HG03521 (cell line): Measurements from ENCODE around the gene SAMD5.

Source experiments
- ATAC-seq: cut with Tn5 transposase; IDR thresholded peaks from one replicate; pipeline ENCODE4 v1.9.1; 2021; ENCODE audit warnings: mild to moderate bottlenecking, moderate library complexity; ENCODE audit not compliant: unreplicated experiment

The SAMD5 gene

DNA sequence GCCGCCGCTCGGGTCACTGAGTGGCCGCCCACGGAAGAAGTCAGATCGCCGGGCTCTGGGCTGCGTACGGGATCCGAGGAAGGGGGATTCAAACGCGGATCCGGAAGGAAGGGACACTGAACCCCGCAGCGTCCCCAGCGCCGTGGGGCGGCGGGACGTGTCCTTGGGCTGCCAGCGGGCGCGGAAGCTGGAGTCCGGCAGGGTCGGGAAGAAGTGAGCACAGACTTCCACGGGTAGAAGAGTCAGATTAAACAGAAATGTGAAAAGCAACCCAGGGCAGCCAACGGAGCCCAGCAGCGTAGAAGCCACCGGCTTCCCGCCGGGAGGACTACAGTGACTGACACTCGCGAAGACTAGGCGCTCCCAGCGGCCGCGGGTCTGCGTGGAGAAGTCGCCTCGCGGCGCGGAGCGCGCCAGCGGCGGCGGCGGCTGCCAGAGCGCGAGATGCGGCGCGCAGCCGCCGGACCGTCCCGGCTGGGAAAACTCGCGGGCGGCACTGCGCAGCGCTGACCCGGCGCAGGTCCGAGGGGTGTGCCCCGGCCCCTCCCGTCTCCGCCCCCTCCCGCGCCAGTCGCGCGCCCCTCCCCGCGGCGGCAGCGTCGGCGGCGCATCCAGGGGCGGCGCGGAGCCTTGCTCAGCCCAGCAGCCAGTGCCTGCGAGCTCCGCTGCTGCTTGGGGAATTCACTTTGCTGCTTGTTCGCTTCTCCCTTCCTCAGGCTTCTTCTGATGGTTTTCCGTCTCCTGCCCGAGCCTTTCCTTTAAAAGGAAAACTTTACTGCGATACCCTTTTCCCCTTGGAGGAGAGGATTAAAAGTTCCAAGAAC is at the start of gene SAMD5:
Gene SAMD5 (plus strand): TSS at position 649 of the 824 bp plus-strand sequence. CDS start 239 bp downstream, outside the sequence.
- ATAC-seq, result peak; percentile 46

- no peak for ATAC-seq
Measured at GRCh38 chr6:147459780-147460179, 48.7 kb upstream of the SAMD5 start.

GRCh38 chr6:147463651-147464050 is 44.8 kb upstream of the SAMD5 start:
- ATAC-seq, result no peak

DNA sequence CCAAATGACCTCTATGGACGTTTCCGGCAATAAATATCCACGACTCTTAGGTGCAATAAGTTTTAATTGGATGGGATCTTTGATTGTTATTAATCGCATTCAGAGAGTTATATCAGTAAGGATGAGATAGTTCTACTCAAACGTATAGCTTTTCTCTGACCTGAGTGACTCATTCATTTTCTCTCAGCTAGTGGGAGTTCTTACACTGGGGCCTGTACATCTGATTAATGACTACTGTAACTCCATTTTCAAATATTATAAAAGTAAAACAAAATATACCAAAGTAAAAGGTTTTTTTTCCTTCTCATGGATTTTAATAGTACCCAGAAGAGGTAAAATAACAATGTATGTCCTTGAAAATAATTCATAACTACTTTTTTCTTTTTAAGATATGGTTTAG is 41.1 kb upstream of the SAMD5 start:
- ATAC-seq, result no peak

GRCh38 chr6:147467886-147468285 is 40.6 kb upstream of the SAMD5 start:
- no peak for ATAC-seq

DNA sequence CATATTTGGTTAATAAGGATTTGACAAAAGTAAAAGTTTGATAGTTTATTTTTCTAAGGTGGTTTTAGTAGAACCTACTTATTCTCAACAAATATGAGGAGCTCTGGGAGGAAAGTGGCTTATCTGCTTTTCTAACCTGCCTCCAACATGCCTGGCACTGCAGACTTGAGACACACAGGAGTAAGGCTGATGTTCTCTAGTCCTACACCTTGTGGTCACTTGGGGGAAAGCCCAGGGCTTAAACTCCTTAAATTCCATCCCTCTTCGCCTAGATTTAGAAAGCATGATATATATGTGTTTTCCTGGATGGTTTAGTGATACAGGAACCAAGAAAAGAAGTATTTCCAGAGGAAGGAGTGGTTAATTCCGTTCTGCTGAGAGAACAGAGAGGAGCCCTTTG is 39.9 kb upstream of the SAMD5 start:
- no peak for ATAC-seq

GRCh38 chr6:147479857-147480256 is 28.6 kb upstream of the SAMD5 start:
- ATAC-seq, result no peak

DNA sequence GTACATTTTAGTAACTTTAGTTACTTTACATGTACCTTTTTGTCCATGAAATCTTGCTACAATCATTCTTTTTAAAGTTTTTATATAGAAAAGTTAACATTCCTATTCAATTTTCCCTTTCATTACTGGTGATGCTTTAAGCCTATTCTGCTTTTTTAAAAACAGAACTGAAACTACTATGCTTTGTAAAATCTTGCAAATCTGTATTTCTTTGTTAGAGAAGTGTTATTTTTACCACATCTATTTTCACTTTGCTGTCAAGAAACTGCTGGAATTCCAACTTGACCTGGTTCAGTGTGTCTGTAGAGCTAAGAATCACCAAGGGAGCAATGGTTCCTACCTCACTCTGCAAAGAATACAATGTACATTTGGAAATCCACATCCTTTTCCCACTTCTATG is 21.8 kb upstream of the SAMD5 start:
- no peak for ATAC-seq

DNA sequence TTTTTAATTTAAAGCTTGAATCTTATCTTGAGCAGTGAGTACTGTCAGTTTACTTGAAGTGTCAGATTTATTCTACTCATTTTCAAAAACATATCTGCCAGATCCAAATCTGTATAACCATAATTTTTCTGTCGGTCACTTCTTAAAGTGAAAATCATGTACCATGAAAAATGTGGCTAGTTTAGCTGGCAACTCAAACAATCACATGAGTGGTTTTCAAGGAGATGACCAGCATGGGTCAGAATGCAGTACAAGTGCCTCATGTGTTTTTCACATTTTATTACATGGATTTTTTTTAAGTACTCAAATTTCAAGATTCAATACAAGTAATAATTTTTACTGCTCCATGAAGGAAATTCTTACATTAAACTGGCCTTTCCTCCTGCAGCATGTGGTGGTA is 11.0 kb upstream of the SAMD5 start:
- no peak for ATAC-seq

GRCh38 chr6:147503587-147503986 is 4.9 kb upstream of the SAMD5 start:
- no peak for ATAC-seq

DNA sequence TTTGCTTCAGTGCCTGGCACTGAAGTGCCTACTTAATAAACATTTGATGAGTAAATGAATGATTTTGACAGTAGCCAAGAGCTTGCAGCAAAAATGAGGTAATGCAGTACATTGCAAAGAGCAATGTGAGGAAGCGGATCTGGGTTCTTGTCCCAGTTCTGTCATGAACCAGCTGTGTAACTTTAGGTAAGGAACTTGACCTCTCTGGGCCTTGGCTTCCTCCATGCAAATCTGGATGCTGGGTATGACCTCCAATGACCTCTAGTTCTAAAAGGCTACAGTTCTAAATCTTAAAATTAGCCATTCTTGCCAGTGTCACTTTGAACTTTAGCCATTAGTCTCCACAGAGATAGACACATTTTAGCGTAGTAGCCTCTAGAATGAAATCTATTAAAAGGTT is 3.6 kb upstream of the SAMD5 start:
- no peak for ATAC-seq

DNA sequence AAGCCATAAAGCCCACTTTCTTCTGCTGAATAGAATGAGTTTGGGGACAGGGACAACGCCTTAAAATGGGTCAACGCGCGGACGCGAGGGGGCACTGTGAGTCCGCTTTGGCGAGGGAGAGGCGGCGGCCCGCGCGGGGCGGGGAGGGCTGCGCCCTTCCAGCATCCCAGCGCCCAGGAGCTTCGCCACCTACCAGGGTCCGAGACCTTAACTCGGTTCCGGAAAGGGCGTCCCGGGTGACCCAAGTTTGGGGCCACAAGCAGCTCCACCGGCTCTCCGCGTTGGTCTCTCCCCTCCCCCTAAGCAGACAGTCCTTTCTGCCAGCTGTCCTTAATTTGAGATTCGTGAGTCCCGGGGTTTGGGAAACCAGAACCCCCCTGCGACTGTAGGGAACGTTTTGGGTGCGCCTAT is 1.8 kb upstream of the SAMD5 start:
- peak; percentile 33 for ATAC-seq

DNA sequence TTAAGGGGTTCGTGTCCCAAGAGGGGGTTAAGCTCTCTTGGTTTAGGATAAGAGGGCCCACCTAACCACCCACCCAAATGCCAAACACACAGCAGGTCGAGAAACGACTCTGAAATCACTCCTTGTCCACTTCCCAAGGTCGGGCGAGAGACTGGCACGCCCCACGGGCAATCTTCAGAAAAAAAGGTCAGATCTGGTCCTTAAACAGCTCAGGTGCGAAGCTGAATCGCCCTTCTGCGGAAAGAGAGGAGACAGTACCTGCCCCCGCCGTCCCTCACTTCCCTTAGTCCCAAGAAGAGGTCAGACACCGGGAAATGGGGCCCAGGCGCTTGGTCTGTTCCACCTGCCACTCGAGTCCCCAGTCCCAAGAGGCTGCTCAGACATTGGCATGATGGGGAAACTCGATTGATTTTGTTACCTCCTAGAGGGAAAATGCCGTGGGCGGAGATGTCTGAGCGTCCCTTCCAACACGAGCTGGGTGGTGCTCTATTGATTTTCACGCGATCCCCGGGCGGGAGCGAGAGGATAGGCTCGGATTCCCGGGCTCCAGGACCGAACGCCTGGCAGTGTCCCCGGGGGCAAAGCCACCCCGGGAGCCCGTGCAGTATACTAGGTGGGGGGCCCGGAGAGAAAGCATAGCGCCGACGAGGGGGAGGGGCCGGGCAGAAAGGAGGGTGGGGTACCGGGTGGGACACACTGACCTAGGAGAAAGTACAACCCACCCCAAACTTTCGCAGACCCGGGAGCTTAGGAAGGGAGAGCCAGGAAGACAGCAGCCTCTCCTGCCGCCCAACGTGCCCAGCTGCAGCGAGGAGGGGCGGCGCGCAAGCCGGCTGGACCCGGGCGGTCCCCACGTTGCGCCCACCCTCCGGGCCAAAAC is 1.1 kb upstream of the SAMD5 start:
- no peak for ATAC-seq

DNA sequence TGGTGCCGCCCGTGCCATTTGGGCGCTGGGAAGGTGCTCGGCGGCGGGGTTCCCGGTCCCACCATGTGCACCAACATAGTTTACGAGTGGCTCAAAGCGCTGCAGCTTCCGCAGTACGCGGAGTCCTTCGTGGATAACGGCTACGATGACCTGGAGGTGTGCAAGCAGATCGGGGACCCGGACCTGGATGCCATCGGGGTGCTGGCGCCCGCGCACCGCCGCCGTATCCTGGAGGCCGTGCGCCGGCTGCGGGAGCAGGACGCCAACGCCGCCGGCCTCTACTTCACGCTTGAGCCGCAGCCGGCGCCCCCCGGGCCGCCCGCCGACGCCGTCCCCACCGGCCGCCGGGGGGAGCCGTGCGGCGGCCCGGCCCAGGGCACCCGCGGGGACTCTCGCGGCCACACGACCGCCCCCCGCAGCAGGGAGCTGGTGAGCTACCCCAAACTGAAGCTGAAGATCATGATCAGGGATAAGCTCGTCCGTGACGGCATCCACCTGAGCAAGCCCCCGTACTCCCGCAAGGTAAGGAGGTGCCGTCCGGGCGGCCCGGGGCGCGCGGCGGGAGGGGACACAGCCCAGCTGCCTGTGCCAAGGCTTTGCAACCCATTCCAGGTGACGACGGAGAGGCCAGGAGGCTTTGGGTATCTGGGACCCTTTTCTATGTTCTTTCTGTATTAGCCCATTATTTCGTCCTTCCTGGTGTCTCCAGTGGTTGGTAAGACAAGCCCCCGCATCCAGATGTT is 547 bp downstream of the SAMD5 start:
- ATAC-seq, result no peak

- ATAC-seq, result peak; percentile 33
Measured at GRCh38 chr6:147509891-147510290, 1.4 kb downstream of the SAMD5 start.

DNA sequence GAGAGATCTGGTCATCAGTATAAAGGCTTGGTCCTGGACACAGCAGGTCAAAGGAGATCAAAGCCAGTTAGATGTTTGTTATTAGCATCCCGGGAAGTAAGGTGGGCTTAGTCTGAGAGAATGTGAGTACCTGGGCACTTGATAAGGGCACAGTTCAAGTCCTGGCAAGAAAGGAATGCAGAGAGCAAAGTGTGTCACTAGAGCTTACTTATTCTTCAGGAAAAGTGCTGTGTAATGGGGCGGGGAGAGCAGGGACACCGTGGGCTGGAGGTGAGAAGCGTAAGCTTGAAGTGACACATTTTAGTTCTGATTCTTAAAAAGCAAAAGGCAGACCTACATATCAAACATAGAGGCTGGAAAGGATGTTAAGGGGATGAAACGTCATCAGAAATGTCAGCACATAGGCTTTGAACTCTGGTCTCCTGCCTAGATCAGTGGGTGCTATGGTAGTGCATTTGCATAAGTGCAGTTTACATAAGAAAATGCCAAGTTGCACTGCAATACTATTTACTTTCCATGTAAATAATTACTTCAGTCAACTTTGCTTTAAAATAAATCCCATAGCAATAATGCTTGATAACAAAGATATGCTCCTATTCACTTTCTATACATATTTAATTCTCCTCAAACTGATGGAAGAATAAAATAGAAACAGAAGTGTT is 2.6 kb downstream of the SAMD5 start:
- no peak for ATAC-seq

DNA sequence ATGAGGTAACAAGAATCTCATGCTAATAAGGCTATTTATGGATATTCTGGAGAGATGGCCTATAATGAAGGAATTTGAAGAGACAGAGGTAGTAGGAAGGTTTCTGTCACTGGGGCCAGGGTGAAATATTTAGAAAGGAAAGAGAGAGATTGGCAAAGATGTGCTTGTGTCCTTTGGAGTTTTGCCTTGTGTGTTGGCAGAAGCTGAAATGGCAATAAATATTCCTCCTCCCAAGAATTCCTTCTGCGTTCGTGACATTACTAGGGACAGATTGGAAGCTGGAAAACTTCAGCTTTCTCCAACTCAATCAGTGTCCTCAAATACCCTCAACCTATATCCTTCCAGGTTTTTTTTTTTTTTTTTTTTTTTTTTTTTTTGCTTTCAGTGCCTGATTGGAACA is 6.3 kb downstream of the SAMD5 start:
- ATAC-seq, result no peak

- no peak for ATAC-seq
Measured at GRCh38 chr6:147515327-147515726, 6.8 kb downstream of the SAMD5 start.

DNA sequence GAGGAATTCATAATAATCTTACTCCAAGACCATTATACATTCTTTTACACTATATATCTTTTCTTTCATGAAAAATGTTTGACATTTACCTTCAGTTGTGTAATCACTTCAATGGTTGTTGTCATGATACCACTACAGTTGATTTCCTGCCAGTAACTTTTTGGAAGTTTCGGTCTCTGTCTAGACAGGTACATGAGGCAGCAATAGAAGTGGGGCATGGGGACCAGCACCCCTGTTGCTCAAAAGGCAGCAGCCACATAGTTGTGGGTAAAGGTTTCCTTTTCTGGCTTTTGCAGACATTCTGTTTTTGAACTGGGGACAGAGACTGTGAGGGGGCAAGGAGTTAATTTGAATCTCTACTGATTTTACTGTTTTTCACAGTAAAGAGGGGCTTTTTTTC is 14.1 kb downstream of the SAMD5 start:
- ATAC-seq, result no peak

GRCh38 chr6:147525519-147526209 is 17.2 kb downstream of the SAMD5 start:
- ATAC-seq, result no peak
